HG03066 (cell line): ENCODE results near the gene VENTX.

Source experiments
- ATAC-seq: cut with Tn5 transposase; IDR thresholded peaks from one replicate; pipeline ENCODE4 v1.9.1; 2021; ENCODE audit warnings: low read depth; ENCODE audit not compliant: unreplicated experiment

Gene VENTX

GRCh38 chr10:133237588-133238465 lies at the start of gene VENTX:
TSS of gene VENTX (plus strand) at chr10:133237855. CDS start at chr10:133237915, 60 bp downstream.
- no peak for ATAC-seq

- no peak for ATAC-seq
Measured at GRCh38 chr10:133187906-133188681, 49.6 kb upstream of the VENTX start.

- ATAC-seq = no peak
Measured at GRCh38 chr10:133189256-133189655, 48.4 kb upstream of the VENTX start.

GRCh38 chr10:133189726-133190125 lies 47.9 kb upstream of the VENTX start:
- ATAC-seq = no peak

- ATAC-seq = no peak
Measured at GRCh38 chr10:133190225-133190624, 47.4 kb upstream of the VENTX start.

GRCh38 chr10:133191651-133192050 lies 46.0 kb upstream of the VENTX start:
- ATAC-seq = no peak

GRCh38 chr10:133194151-133194550 lies 43.5 kb upstream of the VENTX start:
- ATAC-seq = no peak

GRCh38 chr10:133195096-133195495 lies 42.6 kb upstream of the VENTX start:
- no peak for ATAC-seq

- no peak for ATAC-seq
Measured at GRCh38 chr10:133195611-133196010, 42.0 kb upstream of the VENTX start.

- no peak for ATAC-seq
Measured at GRCh38 chr10:133196221-133196915, 41.3 kb upstream of the VENTX start.

- ATAC-seq = no peak
Measured at GRCh38 chr10:133196936-133197758, 40.5 kb upstream of the VENTX start.

- ATAC-seq = no peak
Measured at GRCh38 chr10:133197786-133198185, 39.9 kb upstream of the VENTX start.

- no peak for ATAC-seq
Measured at GRCh38 chr10:133198206-133198605, 39.4 kb upstream of the VENTX start.

- no peak for ATAC-seq
Measured at GRCh38 chr10:133198621-133199487, 38.8 kb upstream of the VENTX start.

- ATAC-seq = no peak
Measured at GRCh38 chr10:133199488-133199885, 38.2 kb upstream of the VENTX start.

- ATAC-seq = no peak
Measured at GRCh38 chr10:133199992-133200611, 37.6 kb upstream of the VENTX start.

- no peak for ATAC-seq
Measured at GRCh38 chr10:133200621-133201031, 37.0 kb upstream of the VENTX start.

GRCh38 chr10:133201151-133201947 lies 36.3 kb upstream of the VENTX start:
- ATAC-seq = no peak
